HUES6 (cell line): ENCODE data around the gene D2HGDH.
"Not testable (repeated sequence)": the region's sequence is repeated elsewhere in the genome, so short reads cannot be mapped to it uniquely, and the experiment has no call there.

Experiments
- H3K27ac ChIP-seq: 2 replicates; pipeline ENCODE4 v1.7.0; 2013; ENCODE audit warnings: low read depth, mild to moderate bottlenecking, low read length, inconsistent platforms
- H3K27me3 ChIP-seq: 2 replicates; pipeline ENCODE4 v1.6.1; 2013; ENCODE audit warnings: low read length; ENCODE audit not compliant: control insufficient read depth, insufficient read depth
- H3K36me3 ChIP-seq: 2 replicates; pipeline ENCODE4 v1.6.1; 2013; ENCODE audit warnings: low read length; ENCODE audit not compliant: control insufficient read depth, insufficient read depth
- H3K4me1 ChIP-seq: 2 replicates; pipeline ENCODE4 v1.6.1; 2013; ENCODE audit warnings: low read length; ENCODE audit not compliant: control insufficient read depth, insufficient read depth
- H3K4me3 ChIP-seq: 2 replicates; pipeline ENCODE4 v1.5.1; 2013; ENCODE audit warnings: low read depth, low read length
- H3K9ac ChIP-seq: one replicate; pipeline ENCODE4 v1.6.1; 2013; ENCODE audit warnings: mild to moderate bottlenecking, low read length
- H3K9me3 ChIP-seq: 2 replicates; pipeline ENCODE4 v1.6.1; 2013; ENCODE audit warnings: low read depth, low read length; ENCODE audit not compliant: control insufficient read depth, insufficient read depth

Gene D2HGDH

GRCh38 chr2:241777686-241778627, 43.5 kb downstream of the D2HGDH start:
- peaks cover 22% of the 10 kb centered on the region for H3K9me3 ChIP-seq
- H3K27ac ChIP-seq: no peak overlapping the region
- H3K9ac ChIP-seq: no peak overlapping the region
- peaks cover 28% of the 10 kb centered on the region for H3K4me1 ChIP-seq
- H3K36me3 ChIP-seq: no peaks in the 10 kb centered on the region
- no peaks in the 10 kb centered on the region for H3K27me3 ChIP-seq
- H3K4me3 ChIP-seq: no peak overlapping the region

GRCh38 chr2:241780939-241781569, 46.6 kb downstream of the D2HGDH start:
- Histone ChIP-seq H3K4me1 (peaks cover 23% of the 10 kb centered on the region), H3K9ac (no peak overlapping the region), H3K9me3 (peaks cover 29% of the 10 kb centered on the region), H3K36me3 (no peaks in the 10 kb centered on the region), H3K27ac (no peak overlapping the region), H3K4me3 (no peak overlapping the region), H3K27me3 (no peaks in the 10 kb centered on the region)

- H3K4me3 ChIP-seq, H3K36me3 ChIP-seq, H3K9ac ChIP-seq, H3K27me3 ChIP-seq, H3K27ac ChIP-seq: not testable (repeated sequence)
- peaks cover 16% of the 10 kb centered on the region for H3K4me1 ChIP-seq
- H3K9me3 ChIP-seq: peaks cover 31% of the 10 kb centered on the region
Measured at GRCh38 chr2:241782053-241782452, 47.6 kb downstream of the D2HGDH start.

- H3K4me1 ChIP-seq: peaks cover 2% of the 10 kb centered on the region; the same call in 1 of the 2 replicates
- no peak overlapping the region for H3K4me3 ChIP-seq
- H3K36me3 ChIP-seq: no peaks in the 10 kb centered on the region
- H3K9ac ChIP-seq: no peak overlapping the region
- no peaks in the 10 kb centered on the region for H3K27me3 ChIP-seq
- H3K27ac ChIP-seq: no peak overlapping the region
- peaks cover 36% of the 10 kb centered on the region for H3K9me3 ChIP-seq
Measured at GRCh38 chr2:241788135-241788534, 53.7 kb downstream of the D2HGDH start.

- Histone ChIP-seq H3K27ac (no peak overlapping the region), H3K9ac (no peak overlapping the region), H3K27me3 (no peaks in the 10 kb centered on the region), H3K4me1 (peaks cover 5% of the 10 kb centered on the region; the same call in 1 of the 2 replicates), H3K4me3 (no peak overlapping the region), H3K9me3 (peaks cover 36% of the 10 kb centered on the region), H3K36me3 (no peaks in the 10 kb centered on the region)
Measured at GRCh38 chr2:241788572-241788971, 54.1 kb downstream of the D2HGDH start.

- not testable (repeated sequence) for H3K4me3 ChIP-seq, H3K9ac ChIP-seq, H3K4me1 ChIP-seq, H3K27me3 ChIP-seq, H3K27ac ChIP-seq, H3K36me3 ChIP-seq
- H3K9me3 ChIP-seq: peaks cover 29% of the 10 kb centered on the region; the same call in 1 of the 2 replicates
Measured at GRCh38 chr2:241791385-241791784, 57.0 kb downstream of the D2HGDH start.

- H3K27me3 ChIP-seq: no peaks in the 10 kb centered on the region
- no peak overlapping the region for H3K27ac ChIP-seq
- no peaks in the 10 kb centered on the region for H3K36me3 ChIP-seq
- H3K9me3 ChIP-seq: peaks cover 19% of the 10 kb centered on the region; the same call in 1 of the 2 replicates
- peaks cover 5% of the 10 kb centered on the region; the same call in 1 of the 2 replicates for H3K4me1 ChIP-seq
- no peak overlapping the region for H3K9ac ChIP-seq
- no peak overlapping the region for H3K4me3 ChIP-seq
Measured at GRCh38 chr2:241793385-241793784, 59.0 kb downstream of the D2HGDH start.

- H3K4me3 ChIP-seq: no peak overlapping the region
- H3K9me3 ChIP-seq: peaks cover 15% of the 10 kb centered on the region; the same call in 1 of the 2 replicates
- no peaks in the 10 kb centered on the region for H3K36me3 ChIP-seq
- H3K27me3 ChIP-seq: no peaks in the 10 kb centered on the region
- no peak overlapping the region for H3K27ac ChIP-seq
- peaks cover 5% of the 10 kb centered on the region; the same call in 1 of the 2 replicates for H3K4me1 ChIP-seq
- H3K9ac ChIP-seq: no peak overlapping the region
Measured at GRCh38 chr2:241794250-241794823, 59.9 kb downstream of the D2HGDH start.

GRCh38 chr2:241795021-241795999, 60.9 kb downstream of the D2HGDH start:
- Histone ChIP-seq H3K4me1 (peaks cover 5% of the 10 kb centered on the region; the same call in 1 of the 2 replicates), H3K27ac (no peak overlapping the region)

GRCh38 chr2:241796209-241796608, 61.8 kb downstream of the D2HGDH start:
- Histone ChIP-seq H3K36me3 (no peaks in the 10 kb centered on the region), H3K27me3 (no peaks in the 10 kb centered on the region), H3K4me1 (peaks cover 5% of the 10 kb centered on the region; the same call in 1 of the 2 replicates), H3K9ac (no peak overlapping the region), H3K4me3 (no peak overlapping the region), H3K9me3 (peaks cover 2% of the 10 kb centered on the region; the same call in 1 of the 2 replicates), H3K27ac (no peak overlapping the region)

More at GRCh38 chr2:241795021-241795999, 60.9 kb downstream of the D2HGDH start:
- Histone ChIP-seq H3K36me3 (no peaks in the 10 kb centered on the region), H3K9me3 (peaks cover 7% of the 10 kb centered on the region; the same call in 1 of the 2 replicates), H3K4me3 (no peak overlapping the region), H3K9ac (no peak overlapping the region), H3K27me3 (no peaks in the 10 kb centered on the region)
